Measurements from ENCODE around the gene BACE1-AS. TPM values are rescaled to one million over a fixed set of nuclear protein-coding genes. Genes with fewer than 3 reads are reported as not detected.
"Not testable (repeated sequence)": the region's sequence is repeated elsewhere in the genome, so short reads cannot be mapped to it uniquely, and the experiment has no call there.

The BACE1-AS gene
- total RNA-seq, 2 donors from 2014 or later: 5.8 to 7.8 TPM

DNA sequence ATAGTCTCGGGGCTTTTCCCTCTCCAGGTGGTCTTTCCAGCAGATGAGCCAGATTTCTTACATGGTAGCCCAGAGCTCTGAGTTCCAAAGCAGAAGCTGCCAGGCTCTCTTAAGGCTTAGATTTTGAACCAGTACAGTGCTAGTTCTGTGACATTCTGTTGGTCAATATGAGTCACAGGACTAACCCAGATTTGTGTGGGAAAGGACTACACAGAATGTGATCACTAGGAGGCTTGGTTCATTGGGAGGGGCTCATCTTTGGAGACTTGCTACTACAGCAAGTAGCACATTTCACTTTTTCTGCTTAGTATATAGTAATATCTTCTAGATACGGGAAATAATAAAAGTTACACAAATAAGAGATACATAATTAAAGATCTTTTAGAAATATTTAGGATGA lies 34.6 kb upstream of the BACE1-AS start:
- Histone ChIP-seq H3K27me3 (replicated peaks; ENCODE audit: insufficient read depth) (no peaks in the 10 kb centered on the region), H3K36me3 (peaks cover 13% of the 10 kb centered on the region), H3K27ac (no peak overlapping the region), H3K4me3 (no peak overlapping the region), H3K4me1 (ENCODE audit: control insufficient read depth in 1 of 2, low read depth in 2 of 2) (no peaks in the 10 kb centered on the region), H3K9me3 (no peaks in the 10 kb centered on the region)
- ATAC-seq (ENCODE audit: insufficient number of reproducible peaks, low FRiP score, low read depth): no peak
- no peak for DNase-seq (ENCODE audit: low spot score)
- TF ChIP-seq, protein P1, sequence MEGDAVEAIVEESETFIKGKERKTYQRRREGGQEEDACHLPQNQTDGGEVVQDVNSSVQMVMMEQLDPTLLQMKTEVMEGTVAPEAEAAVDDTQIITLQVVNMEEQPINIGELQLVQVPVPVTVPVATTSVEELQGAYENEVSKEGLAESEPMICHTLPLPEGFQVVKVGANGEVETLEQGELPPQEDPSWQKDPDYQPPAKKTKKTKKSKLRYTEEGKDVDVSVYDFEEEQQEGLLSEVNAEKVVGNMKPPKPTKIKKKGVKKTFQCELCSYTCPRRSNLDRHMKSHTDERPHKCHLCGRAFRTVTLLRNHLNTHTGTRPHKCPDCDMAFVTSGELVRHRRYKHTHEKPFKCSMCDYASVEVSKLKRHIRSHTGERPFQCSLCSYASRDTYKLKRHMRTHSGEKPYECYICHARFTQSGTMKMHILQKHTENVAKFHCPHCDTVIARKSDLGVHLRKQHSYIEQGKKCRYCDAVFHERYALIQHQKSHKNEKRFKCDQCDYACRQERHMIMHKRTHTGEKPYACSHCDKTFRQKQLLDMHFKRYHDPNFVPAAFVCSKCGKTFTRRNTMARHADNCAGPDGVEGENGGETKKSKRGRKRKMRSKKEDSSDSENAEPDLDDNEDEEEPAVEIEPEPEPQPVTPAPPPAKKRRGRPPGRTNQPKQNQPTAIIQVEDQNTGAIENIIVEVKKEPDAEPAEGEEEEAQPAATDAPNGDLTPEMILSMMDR (IDR thresholded peaks at IDR 0.05): no peak

DNA sequence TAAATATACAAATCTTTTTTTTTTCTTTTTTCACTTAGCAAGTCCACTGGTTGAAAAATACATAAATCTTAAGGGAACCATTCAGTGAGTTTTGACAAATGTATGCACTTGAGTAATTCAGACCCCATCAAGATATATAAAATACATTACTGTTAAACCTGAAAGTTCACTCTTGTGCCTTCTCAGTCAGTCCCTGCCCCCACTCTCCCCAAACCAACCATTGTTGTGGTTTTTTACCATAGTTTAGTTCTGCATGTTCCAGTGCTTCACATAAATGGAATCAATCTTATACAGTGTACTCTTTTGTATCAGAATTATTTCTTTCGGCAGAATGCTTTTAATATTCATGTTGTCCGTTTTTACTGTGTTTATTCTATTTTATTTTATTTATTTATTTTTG lies 32.6 kb upstream of the BACE1-AS start:
- H3K9me3 ChIP-seq: no peaks in the 10 kb centered on the region
- TF ChIP-seq, protein P1 (IDR thresholded peaks at IDR 0.05): no peak
- no peak overlapping the region for H3K4me3 ChIP-seq
- no peaks in the 10 kb centered on the region for H3K4me1 ChIP-seq (ENCODE audit: control insufficient read depth in 1 of 2, low read depth in 2 of 2)
- DNase-seq (ENCODE audit: low spot score) (no peak), ATAC-seq (ENCODE audit: insufficient number of reproducible peaks, low FRiP score, low read depth) (no peak)
- no peaks in the 10 kb centered on the region for H3K27me3 ChIP-seq (replicated peaks; ENCODE audit: insufficient read depth)
- H3K36me3 ChIP-seq: peaks cover 13% of the 10 kb centered on the region
- H3K27ac ChIP-seq: no peak overlapping the region

DNA sequence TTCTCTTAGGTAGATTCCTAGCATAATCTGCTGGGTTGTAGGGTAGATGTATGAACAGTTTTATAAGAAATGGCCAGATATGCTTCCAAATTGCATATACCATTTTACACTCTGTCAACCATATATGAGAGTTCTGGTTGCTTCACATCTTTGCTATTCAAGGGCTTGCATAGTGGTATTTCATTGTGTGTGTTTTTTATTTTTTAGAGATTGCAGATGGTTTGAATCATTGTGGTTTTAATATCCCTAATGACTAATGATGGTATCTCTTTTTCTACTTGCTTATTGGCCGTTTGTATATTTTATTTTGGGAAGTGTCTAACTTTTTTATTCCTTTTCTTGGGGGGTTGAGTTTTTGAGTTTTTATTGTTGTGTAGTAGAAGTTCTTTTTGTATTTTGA lies 31.7 kb upstream of the BACE1-AS start:
- H3K27me3 ChIP-seq (replicated peaks; ENCODE audit: insufficient read depth): no peaks in the 10 kb centered on the region
- DNase-seq (ENCODE audit: low spot score) (no peak), ATAC-seq (ENCODE audit: insufficient number of reproducible peaks, low FRiP score, low read depth) (no peak)
- H3K4me1 ChIP-seq (ENCODE audit: control insufficient read depth in 1 of 2, low read depth in 2 of 2): no peaks in the 10 kb centered on the region
- no peak overlapping the region for H3K27ac ChIP-seq
- H3K36me3 ChIP-seq: peaks cover 11% of the 10 kb centered on the region
- no peak overlapping the region for H3K4me3 ChIP-seq
- H3K9me3 ChIP-seq: no peaks in the 10 kb centered on the region
- TF ChIP-seq, protein P1 (IDR thresholded peaks at IDR 0.05): no peak

DNA sequence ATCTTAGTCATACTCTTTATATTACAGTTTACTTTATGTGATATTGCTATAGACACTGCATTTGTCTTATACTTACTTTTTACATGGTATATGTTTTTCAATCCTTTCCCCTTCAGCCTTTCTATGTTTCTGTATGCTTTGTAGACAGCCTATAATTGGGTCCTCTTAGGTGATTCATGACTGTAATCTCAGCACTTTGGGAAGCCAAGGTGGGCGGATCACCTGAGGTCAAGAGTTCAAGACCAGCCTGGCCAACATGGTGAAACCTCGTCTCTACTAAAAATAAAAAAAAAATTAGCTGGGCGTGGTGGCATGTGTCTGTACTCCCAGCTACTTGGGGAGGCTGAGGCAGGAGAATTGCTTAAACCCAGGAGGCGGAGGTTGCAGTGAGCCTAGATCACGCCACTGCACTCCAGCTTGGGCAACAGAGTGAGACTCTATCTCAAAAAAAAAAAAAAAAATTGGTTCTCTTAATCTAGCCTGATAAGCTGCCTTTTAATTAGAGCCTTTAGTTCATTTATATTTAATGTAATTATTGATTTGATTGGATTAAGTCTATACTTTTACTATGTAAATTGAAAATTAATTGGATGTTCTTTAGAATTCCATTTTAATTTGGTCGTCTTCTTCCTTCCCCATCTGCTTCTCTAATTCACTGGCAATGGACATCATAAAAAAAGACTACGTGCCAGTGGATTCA lies 26.4 kb upstream of the BACE1-AS start:
- H3K9me3 ChIP-seq; DNase-seq (ENCODE audit: low spot score); H3K27me3 ChIP-seq (replicated peaks; ENCODE audit: insufficient read depth); ATAC-seq (ENCODE audit: insufficient number of reproducible peaks, low FRiP score, low read depth); H3K27ac ChIP-seq; H3K4me3 ChIP-seq; H3K4me1 ChIP-seq (ENCODE audit: control insufficient read depth in 1 of 2, low read depth in 2 of 2): not testable (repeated sequence)
- peaks cover 15% of the 10 kb centered on the region for H3K36me3 ChIP-seq

DNA sequence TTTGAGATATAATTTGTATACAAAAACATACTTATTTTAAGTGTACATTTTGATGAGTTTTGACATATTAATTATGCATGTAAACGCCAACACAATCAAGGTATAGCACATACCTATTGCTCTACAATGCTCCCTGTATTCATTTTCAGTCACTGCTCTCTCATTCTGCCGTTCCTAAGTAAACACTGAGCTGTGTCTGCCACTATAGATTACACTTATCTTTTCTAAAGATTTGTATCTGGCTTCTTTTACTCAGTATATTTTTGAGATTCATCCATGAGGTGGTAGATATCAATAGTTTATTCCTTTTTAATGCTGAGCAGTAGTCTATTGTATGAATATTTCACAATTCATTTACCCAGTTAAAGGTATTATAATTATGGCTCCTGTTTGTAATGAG lies 25.4 kb upstream of the BACE1-AS start:
- H3K27ac ChIP-seq: no peak overlapping the region
- H3K27me3 ChIP-seq (replicated peaks; ENCODE audit: insufficient read depth): no peaks in the 10 kb centered on the region
- H3K4me3 ChIP-seq: no peak overlapping the region
- ATAC-seq (ENCODE audit: insufficient number of reproducible peaks, low FRiP score, low read depth) (no peak), DNase-seq (ENCODE audit: low spot score) (no peak)
- no peaks in the 10 kb centered on the region for H3K4me1 ChIP-seq (ENCODE audit: control insufficient read depth in 1 of 2, low read depth in 2 of 2)
- TF ChIP-seq, protein P1 (IDR thresholded peaks at IDR 0.05): no peak
- H3K36me3 ChIP-seq: peaks cover 9% of the 10 kb centered on the region
- no peaks in the 10 kb centered on the region for H3K9me3 ChIP-seq

DNA sequence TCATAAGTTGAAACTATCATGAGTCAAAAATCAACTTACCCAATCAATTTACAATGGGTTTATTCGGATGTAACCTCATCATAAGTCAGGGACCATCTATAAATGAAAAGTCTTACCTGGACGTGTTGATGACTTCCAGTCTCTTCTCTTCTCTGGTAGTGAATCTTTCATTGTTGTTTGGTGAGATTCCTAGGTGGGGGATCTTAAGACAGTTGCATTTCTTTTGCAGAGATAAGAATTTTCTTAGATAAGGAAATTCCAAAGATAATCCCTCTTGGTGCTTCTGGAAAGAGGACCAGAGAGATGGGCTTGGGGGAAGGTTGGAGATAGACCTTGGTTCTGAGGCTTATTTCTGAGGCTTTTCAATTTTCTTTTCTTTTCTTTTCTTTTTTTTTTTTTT lies 21.3 kb upstream of the BACE1-AS start:
- Histone ChIP-seq H3K36me3 (peaks cover 4% of the 10 kb centered on the region), H3K27ac (no peak overlapping the region), H3K4me3 (no peak overlapping the region), H3K4me1 (ENCODE audit: control insufficient read depth in 1 of 2, low read depth in 2 of 2) (no peaks in the 10 kb centered on the region), H3K9me3 (no peaks in the 10 kb centered on the region), H3K27me3 (replicated peaks; ENCODE audit: insufficient read depth) (no peaks in the 10 kb centered on the region)
- DNase-seq (ENCODE audit: low spot score) (no peak), ATAC-seq (ENCODE audit: insufficient number of reproducible peaks, low FRiP score, low read depth) (no peak)
- TF ChIP-seq, protein P1 (IDR thresholded peaks at IDR 0.05): no peak

All from thoracic aorta (tissue), 2 donors.